Measurements from ENCODE around the gene SORCS2.

DNA sequence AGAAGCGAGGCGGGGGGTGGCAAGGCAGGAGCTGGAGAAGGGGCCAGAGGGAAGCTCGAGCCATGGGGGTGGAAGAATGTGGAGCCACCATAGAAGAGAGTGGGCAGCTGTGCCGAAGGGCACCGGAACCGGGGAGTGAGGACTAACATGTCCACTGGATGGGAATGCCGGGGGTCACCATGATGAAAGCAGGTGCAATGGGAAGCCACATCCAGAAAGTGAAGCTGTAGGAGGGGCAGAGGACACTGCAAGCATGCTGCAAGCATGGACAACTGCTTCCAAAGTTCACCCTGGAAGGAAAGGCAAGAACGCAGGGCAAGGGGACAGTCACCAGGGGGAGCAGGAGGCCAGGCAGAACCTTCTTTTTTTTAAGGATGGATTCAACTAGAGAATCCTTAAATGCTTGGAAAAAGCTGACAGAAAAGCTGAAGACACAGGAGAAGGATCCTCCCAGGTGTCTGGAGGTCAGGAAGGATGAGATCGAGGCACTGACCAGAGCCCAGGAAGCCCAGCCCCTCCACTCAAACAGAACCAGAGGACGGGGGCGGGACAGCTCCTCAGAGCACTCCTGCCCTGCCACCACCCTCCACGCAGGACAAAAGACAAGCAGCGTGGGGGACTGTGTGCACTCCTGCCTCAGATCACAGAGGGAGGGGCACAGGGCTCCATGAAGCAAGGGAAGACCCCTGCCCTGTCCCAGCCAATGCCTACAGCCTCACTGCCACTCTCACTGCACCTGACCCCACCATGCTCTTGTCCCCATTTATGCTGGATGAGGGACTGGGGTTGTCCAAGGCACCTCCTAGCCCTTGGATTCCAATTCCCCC lies 578.1 kb downstream of the SORCS2 start:
- TF ChIP-seq, protein P1, sequence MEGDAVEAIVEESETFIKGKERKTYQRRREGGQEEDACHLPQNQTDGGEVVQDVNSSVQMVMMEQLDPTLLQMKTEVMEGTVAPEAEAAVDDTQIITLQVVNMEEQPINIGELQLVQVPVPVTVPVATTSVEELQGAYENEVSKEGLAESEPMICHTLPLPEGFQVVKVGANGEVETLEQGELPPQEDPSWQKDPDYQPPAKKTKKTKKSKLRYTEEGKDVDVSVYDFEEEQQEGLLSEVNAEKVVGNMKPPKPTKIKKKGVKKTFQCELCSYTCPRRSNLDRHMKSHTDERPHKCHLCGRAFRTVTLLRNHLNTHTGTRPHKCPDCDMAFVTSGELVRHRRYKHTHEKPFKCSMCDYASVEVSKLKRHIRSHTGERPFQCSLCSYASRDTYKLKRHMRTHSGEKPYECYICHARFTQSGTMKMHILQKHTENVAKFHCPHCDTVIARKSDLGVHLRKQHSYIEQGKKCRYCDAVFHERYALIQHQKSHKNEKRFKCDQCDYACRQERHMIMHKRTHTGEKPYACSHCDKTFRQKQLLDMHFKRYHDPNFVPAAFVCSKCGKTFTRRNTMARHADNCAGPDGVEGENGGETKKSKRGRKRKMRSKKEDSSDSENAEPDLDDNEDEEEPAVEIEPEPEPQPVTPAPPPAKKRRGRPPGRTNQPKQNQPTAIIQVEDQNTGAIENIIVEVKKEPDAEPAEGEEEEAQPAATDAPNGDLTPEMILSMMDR (IDR thresholded peaks at IDR 0.05) = peak in 4 of 6 experiments; percentile 17 to 52 (median 32)
- no peak for TF ChIP-seq POLR2AphosphoS5 (IDR thresholded peaks at IDR 0.05)
